IPS-18a (cell line): Measurements from ENCODE around the gene REM2.
A peak's percentile ranks its signal among the peaks of the same experiment; 100 is the strongest.

Experiments used
- H3K27ac ChIP-seq: one replicate; pipeline ENCODE4 v1.5.1; 2013; ENCODE audit warnings: low read length
- H3K27me3 ChIP-seq: one replicate; pipeline ENCODE4 v1.6.1; 2013; ENCODE audit warnings: mild to moderate bottlenecking, low read length; ENCODE audit not compliant: control insufficient read depth, insufficient read depth
- H3K36me3 ChIP-seq: one replicate; pipeline ENCODE4 v1.6.1; 2013; ENCODE audit warnings: low read depth, low read length; ENCODE audit not compliant: control insufficient read depth
- H3K4me1 ChIP-seq: one replicate; pipeline ENCODE4 v1.6.1; 2013; ENCODE audit warnings: low read depth, low read length; ENCODE audit not compliant: control insufficient read depth
- H3K4me3 ChIP-seq: one replicate; pipeline ENCODE4 v1.5.1; 2013; ENCODE audit warnings: low read length
- H3K9ac ChIP-seq: one replicate; pipeline ENCODE4 v1.6.1; 2013; ENCODE audit warnings: mild to moderate bottlenecking, low read length, moderate library complexity
- H3K9me3 ChIP-seq: one replicate; pipeline ENCODE4 v1.6.1; 2013; ENCODE audit warnings: low read depth, low read length; ENCODE audit not compliant: control insufficient read depth

Gene REM2

DNA sequence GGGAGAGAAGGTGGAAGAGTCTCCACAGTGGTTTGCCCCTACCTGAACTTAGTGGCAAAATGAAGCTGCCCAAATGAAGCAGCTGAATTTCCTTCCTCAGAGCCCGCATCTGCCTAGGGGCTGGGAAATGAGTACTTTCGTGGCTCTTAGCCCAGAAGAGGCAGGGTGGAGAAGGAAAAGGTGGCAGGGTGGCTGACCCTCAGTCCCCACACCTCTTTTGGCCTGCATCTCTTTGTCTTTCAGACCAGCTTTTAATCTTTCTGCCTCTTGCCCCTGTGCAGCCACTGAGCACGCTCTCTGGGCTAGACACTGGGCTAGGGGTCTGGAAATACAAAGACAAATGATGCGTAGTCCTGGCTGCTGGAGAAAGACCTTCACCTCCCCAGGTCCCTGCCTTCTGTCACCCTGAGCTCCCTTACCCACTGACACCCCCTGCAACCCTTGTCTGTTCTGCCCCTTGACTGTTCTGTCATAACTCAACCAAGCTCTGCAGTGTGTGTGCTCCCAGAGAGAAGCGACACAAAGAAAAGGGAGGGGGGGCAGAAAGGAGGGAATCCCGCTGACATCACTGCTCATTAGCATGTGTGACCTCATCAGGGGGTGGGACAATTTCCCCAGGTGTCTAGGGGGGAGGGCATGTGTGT is 371 bp upstream of the REM2 start:
- peaks cover 24% of the 10 kb centered on the region for H3K27me3 ChIP-seq
- H3K9me3 ChIP-seq = no peaks in the 10 kb centered on the region
- H3K4me1 ChIP-seq = peaks cover 18% of the 10 kb centered on the region
- peak overlapping the region; percentile 30 for H3K9ac ChIP-seq
- H3K36me3 ChIP-seq = no peaks in the 10 kb centered on the region
- no peak overlapping the region for H3K27ac ChIP-seq
- peak overlapping the region; percentile 55 for H3K4me3 ChIP-seq

DNA sequence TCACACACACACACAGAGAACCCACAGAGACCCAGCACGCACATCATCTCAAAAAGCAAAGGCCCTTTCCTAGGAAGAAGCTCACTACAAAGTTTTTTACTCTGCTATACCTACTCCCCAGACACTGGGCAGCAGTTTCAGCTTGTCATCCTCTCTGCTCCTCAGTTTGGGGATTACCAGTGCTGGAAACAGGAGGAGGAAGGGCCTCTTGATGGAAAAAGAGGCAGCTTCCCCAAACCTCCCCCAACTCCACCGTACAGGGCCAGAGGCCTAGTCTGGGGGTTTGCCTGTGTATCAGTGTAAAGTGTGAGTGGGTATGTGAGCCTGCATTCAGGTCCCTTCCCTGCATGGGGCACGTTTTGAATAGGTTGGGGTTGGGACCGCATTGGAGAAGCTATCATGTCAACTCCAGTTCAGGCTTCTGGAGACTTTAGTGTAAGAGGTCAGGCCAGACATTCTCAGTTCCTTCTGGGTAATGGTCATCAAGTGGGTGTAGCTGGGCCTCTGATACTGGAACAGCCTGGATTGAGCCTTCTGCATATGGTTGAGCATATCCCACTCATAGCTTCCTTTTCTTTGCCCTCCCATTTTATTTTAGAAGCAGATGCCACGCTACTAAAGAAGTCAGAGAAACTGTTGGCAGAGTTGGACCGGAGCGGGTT is 1.2 kb downstream of the REM2 start:
- Histone ChIP-seq H3K36me3 (no peaks in the 10 kb centered on the region), H3K9me3 (no peaks in the 10 kb centered on the region), H3K9ac (no peak overlapping the region), H3K27ac (no peak overlapping the region), H3K4me1 (peaks cover 20% of the 10 kb centered on the region), H3K27me3 (peaks cover 24% of the 10 kb centered on the region), H3K4me3 (peak overlapping the region; percentile 55)

DNA sequence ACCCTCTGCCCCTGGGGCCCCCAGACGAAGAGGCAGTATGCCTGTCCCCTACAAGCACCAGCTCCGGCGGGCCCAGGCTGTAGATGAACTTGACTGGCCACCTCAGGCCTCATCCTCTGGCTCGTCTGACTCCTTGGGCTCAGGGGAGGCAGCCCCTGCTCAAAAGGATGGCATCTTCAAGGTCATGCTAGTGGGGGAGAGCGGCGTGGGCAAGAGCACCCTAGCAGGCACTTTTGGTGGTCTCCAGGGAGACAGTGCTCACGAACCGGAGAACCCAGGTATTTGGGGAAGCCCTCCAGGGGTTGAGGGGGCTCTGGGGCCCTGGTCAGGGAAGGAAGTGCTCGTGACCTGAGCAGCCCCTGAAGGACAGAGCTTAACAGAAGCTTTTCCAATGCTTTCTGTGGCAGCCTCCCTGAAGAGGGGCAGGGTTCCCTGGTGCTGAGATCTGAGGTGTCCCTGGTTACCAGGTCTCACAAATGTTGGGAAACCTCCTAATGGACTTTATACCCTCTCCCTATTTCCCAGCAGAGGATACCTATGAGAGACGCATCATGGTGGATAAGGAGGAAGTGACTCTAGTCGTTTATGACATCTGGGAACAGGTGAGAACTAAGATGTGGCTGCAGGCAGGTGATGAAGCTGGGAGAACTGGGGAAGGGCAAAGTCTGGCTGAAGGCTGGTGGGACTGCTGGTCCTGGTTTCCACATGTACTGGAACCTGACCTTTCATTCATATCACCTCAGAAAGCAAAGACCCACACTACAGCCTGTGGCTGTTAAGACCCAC is 1.9 kb downstream of the REM2 start:
- Histone ChIP-seq H3K4me1 (peaks cover 20% of the 10 kb centered on the region), H3K27ac (no peak overlapping the region), H3K9ac (no peak overlapping the region), H3K9me3 (no peaks in the 10 kb centered on the region), H3K4me3 (no peak overlapping the region), H3K36me3 (no peaks in the 10 kb centered on the region), H3K27me3 (peaks cover 24% of the 10 kb centered on the region)

DNA sequence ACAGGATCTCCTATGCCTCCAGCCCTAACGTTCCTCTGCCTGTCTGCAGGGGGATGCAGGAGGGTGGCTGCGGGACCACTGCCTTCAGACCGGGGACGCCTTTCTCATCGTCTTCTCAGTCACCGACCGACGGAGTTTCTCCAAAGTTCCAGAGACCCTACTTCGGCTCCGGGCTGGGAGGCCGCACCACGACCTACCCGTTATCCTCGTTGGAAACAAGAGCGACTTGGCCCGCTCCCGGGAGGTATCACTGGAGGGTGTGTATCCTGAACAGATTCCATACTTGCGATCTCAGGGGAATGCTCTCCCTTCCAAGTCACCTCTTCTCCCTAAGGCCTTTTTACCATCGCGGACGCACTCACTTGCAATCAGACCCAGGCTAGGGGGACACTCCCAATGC is 3.0 kb downstream of the REM2 start:
- H3K27me3 ChIP-seq = peaks cover 24% of the 10 kb centered on the region
- H3K27ac ChIP-seq = no peak overlapping the region
- peak overlapping the region; percentile 90 for H3K4me3 ChIP-seq
- no peaks in the 10 kb centered on the region for H3K36me3 ChIP-seq
- H3K4me1 ChIP-seq = peaks cover 20% of the 10 kb centered on the region
- H3K9ac ChIP-seq = peak overlapping the region; percentile 89
- no peaks in the 10 kb centered on the region for H3K9me3 ChIP-seq

DNA sequence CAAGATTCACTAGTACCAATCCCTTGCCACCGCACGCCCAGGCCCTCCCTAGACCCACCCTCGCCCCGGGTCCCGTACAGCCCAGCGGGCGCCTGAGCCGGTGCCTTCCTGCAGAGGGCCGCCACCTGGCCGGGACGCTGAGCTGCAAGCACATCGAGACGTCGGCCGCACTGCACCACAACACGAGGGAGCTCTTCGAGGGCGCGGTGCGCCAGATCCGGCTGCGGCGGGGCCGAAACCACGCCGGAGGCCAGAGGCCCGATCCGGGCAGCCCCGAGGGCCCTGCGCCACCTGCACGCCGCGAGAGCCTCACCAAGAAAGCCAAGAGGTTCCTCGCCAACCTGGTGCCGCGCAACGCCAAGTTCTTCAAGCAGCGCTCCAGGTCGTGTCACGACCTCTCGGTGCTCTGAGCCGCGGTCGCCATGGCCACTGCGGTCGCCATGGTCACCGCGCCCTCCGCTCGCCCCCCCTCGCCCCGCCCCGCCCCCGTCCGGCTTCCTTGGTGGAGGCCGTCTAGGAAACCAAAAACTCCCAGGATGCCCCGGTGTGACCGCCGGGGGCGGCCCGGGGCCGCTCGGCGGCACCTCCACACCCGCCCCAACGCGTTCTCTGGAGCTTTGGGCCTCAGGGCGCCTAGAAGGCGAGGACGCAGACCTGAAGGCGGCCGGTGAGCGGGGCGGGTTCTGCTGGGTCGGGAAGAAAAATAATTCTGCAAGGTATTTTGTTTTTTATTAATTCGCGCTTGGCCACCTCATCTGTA is 3.7 kb downstream of the REM2 start:
- no peaks in the 10 kb centered on the region for H3K36me3 ChIP-seq
- H3K9me3 ChIP-seq = no peaks in the 10 kb centered on the region
- peak overlapping the region; percentile 90 for H3K4me3 ChIP-seq
- peak overlapping the region; percentile 78 for H3K27ac ChIP-seq
- H3K9ac ChIP-seq = peak overlapping the region; percentile 89
- peaks cover 24% of the 10 kb centered on the region for H3K27me3 ChIP-seq
- H3K4me1 ChIP-seq = peaks cover 20% of the 10 kb centered on the region

DNA sequence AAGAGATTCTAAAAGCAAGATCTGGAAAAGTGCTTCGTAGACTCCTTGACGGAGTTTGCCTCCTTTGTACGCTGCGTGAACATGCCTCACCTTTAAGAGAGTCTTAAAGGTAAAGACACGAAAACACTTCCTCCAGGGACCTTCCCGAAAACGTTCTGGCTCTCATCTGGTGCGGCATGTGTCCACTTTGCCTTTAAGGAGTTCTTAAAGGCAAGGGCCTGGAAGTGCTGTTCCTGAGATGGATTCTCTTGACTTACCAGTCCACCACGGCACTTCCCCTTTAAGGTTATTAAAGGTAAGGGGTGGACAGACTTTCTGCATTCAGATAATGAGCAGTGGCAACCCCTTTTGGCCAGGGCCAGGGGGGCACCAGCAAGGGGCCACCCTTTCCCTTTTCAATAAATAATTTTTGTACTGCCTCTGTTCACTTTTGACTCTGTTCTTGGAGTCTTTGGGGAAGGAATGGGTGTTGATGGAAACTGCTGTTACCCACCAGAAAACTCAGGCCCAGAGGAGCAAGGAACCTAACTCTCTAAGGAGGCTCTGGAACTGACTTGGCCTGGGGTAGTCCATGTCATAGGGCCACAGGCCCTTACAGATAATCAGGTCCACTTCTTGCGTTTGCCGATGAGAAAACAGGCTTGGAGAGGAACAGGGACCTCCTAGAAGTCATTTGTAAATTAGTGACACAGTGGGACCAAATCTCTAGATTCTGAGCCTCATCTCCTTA is 4.4 kb downstream of the REM2 start:
- peaks cover 24% of the 10 kb centered on the region for H3K27me3 ChIP-seq
- peak overlapping the region; percentile 90 for H3K4me3 ChIP-seq
- peaks cover 20% of the 10 kb centered on the region for H3K4me1 ChIP-seq
- H3K36me3 ChIP-seq = no peaks in the 10 kb centered on the region
- peak overlapping the region; percentile 89 for H3K9ac ChIP-seq
- H3K9me3 ChIP-seq = no peaks in the 10 kb centered on the region
- H3K27ac ChIP-seq = peak overlapping the region; percentile 78

DNA sequence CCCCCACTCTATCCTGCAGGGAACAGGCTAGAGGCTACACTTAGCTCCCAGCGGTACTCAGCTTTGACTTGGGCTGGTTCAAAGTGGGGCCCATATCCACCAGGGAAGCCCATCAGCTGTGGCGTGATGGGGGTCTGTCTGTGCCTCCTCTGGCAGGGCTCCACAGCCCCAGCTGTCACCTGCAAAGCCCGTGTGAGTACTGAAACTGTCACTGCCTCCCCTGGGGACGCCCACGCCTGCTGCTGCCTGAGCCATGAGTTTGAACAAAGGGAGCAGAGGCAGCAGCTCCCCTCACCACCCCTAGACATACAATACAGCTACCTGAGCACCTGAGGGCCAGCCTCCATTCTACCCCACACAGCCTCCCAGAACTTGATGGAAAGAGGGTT is 5.0 kb downstream of the REM2 start:
- no peaks in the 10 kb centered on the region for H3K9me3 ChIP-seq
- no peaks in the 10 kb centered on the region for H3K36me3 ChIP-seq
- no peak overlapping the region for H3K9ac ChIP-seq
- H3K4me3 ChIP-seq = peak overlapping the region; percentile 90
- no peak overlapping the region for H3K27ac ChIP-seq
- H3K4me1 ChIP-seq = peaks cover 18% of the 10 kb centered on the region
- peaks cover 24% of the 10 kb centered on the region for H3K27me3 ChIP-seq

DNA sequence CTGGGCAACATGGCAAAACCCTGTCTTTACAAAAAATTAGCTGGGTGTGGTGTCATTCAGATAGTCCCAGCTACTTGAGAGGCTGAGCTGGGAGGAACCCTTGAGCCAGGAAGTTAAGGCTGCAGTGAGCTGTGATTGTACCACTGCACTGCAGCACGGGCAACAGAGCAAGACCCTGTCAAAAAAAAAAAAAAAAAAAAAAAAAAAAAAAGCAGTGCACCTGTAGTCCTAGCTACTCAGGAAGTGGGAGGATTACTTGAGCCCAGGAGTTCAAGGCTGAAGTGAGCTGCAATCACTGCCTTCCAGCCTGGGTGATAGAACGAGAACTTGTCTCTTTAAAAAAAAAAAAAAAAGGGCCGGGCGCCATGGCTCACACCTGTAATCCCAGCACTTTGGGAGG is 5.6 kb downstream of the REM2 start:
- H3K27me3 ChIP-seq = peaks cover 24% of the 10 kb centered on the region
- H3K9me3 ChIP-seq = no peaks in the 10 kb centered on the region
- H3K4me1 ChIP-seq = peaks cover 12% of the 10 kb centered on the region
- H3K27ac ChIP-seq = no peak overlapping the region
- no peak overlapping the region for H3K9ac ChIP-seq
- no peak overlapping the region for H3K4me3 ChIP-seq
- no peaks in the 10 kb centered on the region for H3K36me3 ChIP-seq

DNA sequence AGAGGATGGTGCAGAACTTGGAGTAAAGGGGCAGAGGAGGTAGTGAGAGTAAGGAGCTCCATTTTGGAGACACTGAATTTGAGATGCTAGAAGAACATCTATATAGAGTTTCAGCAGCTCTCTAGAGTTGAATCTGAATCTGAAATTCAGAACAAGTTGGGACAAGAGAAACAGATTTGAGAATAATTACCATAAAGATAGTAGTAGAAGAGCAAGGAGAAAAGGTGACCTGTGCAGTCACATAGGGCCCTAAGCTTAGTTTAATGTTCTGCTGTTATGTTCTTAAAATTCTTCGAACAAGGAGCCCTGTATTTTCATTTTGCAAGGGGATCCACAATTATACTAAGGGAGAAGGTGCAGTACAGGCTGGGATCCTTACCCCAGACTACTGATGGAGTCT is 7.4 kb downstream of the REM2 start:
- H3K36me3 ChIP-seq = no peaks in the 10 kb centered on the region
- peaks cover 9% of the 10 kb centered on the region for H3K4me1 ChIP-seq
- peaks cover 9% of the 10 kb centered on the region for H3K27me3 ChIP-seq
- H3K27ac ChIP-seq = no peak overlapping the region
- no peak overlapping the region for H3K4me3 ChIP-seq
- H3K9ac ChIP-seq = no peak overlapping the region
- H3K9me3 ChIP-seq = no peaks in the 10 kb centered on the region

DNA sequence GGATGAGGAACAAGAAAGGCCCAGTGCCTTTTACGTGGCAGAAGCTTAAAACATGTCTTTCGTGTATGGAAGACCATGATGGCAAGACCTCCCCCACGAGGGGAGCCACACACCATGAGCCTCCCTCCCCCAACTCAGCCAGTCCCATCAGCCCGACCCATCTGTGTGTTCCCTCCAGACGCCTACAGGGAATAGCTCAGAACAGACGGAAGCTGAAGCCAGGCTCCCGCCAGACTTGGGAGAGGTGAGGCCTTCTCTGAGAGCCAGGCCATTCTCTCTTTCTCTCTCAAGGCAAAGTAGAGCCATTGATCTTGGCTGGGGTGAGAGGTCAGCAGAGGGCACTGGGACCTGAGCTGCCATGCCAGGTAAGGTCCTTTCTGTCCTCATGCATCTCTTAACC is 9.5 kb downstream of the REM2 start:
- H3K9me3 ChIP-seq = no peaks in the 10 kb centered on the region
- H3K27ac ChIP-seq = no peak overlapping the region
- no peak overlapping the region for H3K9ac ChIP-seq
- H3K4me3 ChIP-seq = no peak overlapping the region
- no peaks in the 10 kb centered on the region for H3K36me3 ChIP-seq
- H3K27me3 ChIP-seq = peaks cover 14% of the 10 kb centered on the region
- H3K4me1 ChIP-seq = peaks cover 4% of the 10 kb centered on the region

DNA sequence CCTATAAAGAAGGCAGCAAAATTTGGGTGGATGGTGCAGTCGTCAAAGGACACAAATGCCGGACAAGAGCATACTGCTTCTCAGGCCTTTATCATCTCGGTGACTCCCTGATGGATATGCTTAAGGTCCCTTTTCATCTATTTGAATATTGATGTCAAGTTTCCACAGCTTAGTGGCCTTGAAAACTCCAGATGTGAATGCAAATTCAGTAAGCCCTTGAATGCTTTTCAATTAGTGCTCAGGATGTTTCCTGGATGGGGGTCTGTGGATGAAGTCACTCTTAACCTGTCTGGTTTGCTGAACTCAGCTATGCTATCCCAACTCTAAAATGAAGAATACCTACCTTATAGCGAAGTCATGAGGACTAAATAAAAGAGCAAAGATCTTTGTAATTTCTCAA is 10.7 kb downstream of the REM2 start:
- Histone ChIP-seq H3K27ac (no peak overlapping the region), H3K36me3 (no peaks in the 10 kb centered on the region), H3K4me3 (no peak overlapping the region), H3K9me3 (no peaks in the 10 kb centered on the region), H3K4me1 (no peaks in the 10 kb centered on the region), H3K27me3 (peaks cover 26% of the 10 kb centered on the region), H3K9ac (no peak overlapping the region)
